Measurements from ENCODE around the gene MICU1. TPM values are rescaled to one million over a fixed set of nuclear protein-coding genes. Genes with fewer than 3 reads are reported as not detected.
A peak's percentile ranks its signal among the peaks of the same experiment; 100 is the strongest.

MICU1 gene
- total and polyA plus RNA-seq, 8 donors: 9.4 to 21.7 (median 12.6) TPM

GRCh38 chr10:72485701-72486100, 140.2 kb downstream of the MICU1 start:
- Histone ChIP-seq H3K4me3 (no peak overlapping the region), H3K9me3 (no peaks in the 10 kb centered on the region), H3K36me3 (no peaks in the 10 kb centered on the region), H3K27ac (no peak overlapping the region), H3K27me3 (no peaks in the 10 kb centered on the region), H3K4me1 (no peaks in the 10 kb centered on the region)
- intact Hi-C loops (cut with DNase I): no loop called here
- DNase-seq (no peak), FAIRE-seq (peak; percentile 32), ATAC-seq (no peak)
- TF ChIP-seq, protein P1, sequence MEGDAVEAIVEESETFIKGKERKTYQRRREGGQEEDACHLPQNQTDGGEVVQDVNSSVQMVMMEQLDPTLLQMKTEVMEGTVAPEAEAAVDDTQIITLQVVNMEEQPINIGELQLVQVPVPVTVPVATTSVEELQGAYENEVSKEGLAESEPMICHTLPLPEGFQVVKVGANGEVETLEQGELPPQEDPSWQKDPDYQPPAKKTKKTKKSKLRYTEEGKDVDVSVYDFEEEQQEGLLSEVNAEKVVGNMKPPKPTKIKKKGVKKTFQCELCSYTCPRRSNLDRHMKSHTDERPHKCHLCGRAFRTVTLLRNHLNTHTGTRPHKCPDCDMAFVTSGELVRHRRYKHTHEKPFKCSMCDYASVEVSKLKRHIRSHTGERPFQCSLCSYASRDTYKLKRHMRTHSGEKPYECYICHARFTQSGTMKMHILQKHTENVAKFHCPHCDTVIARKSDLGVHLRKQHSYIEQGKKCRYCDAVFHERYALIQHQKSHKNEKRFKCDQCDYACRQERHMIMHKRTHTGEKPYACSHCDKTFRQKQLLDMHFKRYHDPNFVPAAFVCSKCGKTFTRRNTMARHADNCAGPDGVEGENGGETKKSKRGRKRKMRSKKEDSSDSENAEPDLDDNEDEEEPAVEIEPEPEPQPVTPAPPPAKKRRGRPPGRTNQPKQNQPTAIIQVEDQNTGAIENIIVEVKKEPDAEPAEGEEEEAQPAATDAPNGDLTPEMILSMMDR (IDR thresholded peaks at IDR 0.05): no peak
- 89 to 92% methylated on average over 3 of the region's 3 CpGs for WGBS, 2 donors

DNA sequence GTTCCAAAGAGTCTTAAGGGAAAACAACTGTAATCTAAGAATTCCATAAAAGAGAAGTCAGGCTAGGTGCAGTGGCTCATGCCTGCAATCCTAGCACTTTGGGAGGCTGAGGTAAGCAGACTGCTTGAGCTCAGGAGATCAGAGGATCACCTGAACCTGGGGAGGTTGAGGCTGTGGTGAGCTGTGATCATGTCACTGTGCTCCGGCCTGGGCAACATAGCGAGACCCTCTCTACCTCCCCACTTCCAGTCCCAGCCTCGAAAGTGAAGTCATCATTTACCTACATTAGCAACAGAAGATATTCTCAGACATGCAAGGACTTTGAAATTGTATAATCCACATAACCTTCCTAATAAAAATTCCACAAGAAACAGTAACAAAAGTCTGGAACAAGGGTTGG, 141.4 kb downstream of the MICU1 start:
- H3K4me3 ChIP-seq: no peak overlapping the region
- no peaks in the 10 kb centered on the region for H3K9me3 ChIP-seq
- no peaks in the 10 kb centered on the region for H3K27me3 ChIP-seq
- intact Hi-C loops (cut with DNase I): no loop called here
- TF ChIP-seq, protein P1 (IDR thresholded peaks at IDR 0.05): no peak
- H3K4me1 ChIP-seq: no peaks in the 10 kb centered on the region
- WGBS, 2 donors: 89 to 97% methylated on average over 3 of the region's 3 CpGs
- no peak for ATAC-seq
- no peak for DNase-seq
- H3K27ac ChIP-seq: no peak overlapping the region
- no peak for FAIRE-seq
- H3K36me3 ChIP-seq: no peaks in the 10 kb centered on the region

GRCh38 chr10:72483471-72483870, 142.4 kb downstream of the MICU1 start:
- H3K36me3 ChIP-seq: no peaks in the 10 kb centered on the region
- TF ChIP-seq, protein P1 (IDR thresholded peaks at IDR 0.05): no peak
- no peaks in the 10 kb centered on the region for H3K4me1 ChIP-seq
- no peak overlapping the region for H3K27ac ChIP-seq
- DNase-seq: no peak
- FAIRE-seq: no peak
- WGBS, 2 donors: 89 to 95% methylated on average over 6 of the region's 6 CpGs
- no peak for ATAC-seq
- intact Hi-C loops (cut with DNase I): no loop called here
- no peak overlapping the region for H3K4me3 ChIP-seq
- H3K9me3 ChIP-seq: no peaks in the 10 kb centered on the region
- no peaks in the 10 kb centered on the region for H3K27me3 ChIP-seq

DNA sequence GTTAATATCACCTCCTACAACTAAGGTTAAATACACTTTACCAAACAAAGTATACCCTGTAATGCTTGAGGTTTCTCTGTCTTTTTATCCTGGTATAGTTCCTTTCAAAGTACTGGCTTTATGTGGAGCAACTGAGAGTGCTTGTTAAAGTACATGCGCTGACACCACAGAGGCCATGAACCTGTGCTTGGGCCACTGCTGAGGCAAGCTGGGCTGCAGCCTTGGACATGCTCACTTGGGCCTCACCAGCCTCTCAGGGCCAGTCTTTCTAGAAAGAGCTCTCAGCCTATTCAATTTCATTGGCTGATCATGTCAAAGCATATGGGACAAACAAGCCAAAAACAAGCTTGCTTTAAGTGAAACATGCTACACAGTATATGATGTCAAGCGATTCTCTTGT, 145.0 kb downstream of the MICU1 start:
- Histone ChIP-seq H3K36me3 (no peaks in the 10 kb centered on the region), H3K27me3 (no peaks in the 10 kb centered on the region), H3K27ac (no peak overlapping the region), H3K4me1 (no peaks in the 10 kb centered on the region), H3K4me3 (no peak overlapping the region), H3K9me3 (no peaks in the 10 kb centered on the region)
- TF ChIP-seq, protein P1 (IDR thresholded peaks at IDR 0.05): no peak
- 98 to 100% methylated on average over 2 of the region's 2 CpGs for WGBS, 2 donors
- no peak for ATAC-seq
- no peak for DNase-seq
- no peak for FAIRE-seq
- intact Hi-C loops (cut with DNase I): no loop called here

DNA sequence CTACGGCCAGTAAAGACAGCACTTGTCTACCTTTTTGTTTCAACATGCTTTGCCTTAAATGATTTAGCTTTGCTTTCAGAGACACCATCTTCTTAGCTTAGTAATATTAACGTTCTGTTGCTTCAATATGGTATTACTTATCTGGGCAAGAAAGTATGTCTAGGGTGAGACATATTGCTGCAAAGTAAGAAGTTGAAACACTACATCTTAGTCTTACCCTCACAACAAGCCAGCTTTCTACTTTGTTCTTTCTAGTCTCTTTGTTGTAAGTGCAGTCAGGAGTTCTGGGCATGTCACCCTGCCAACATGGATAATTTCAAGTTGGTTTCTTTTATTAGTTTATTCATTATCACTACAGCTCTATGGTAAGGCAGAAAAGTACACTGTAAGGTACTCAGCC, 148.4 kb downstream of the MICU1 start:
- Histone ChIP-seq H3K36me3 (peaks cover 0 to 3% (median 0%) of the 10 kb centered on the region in 3 donors), H3K4me1 (no peaks in the 10 kb centered on the region), H3K9me3 (no peaks in the 10 kb centered on the region), H3K27me3 (no peaks in the 10 kb centered on the region), H3K4me3 (no peak overlapping the region), H3K27ac (no peak overlapping the region)
- TF ChIP-seq, protein P1 (IDR thresholded peaks at IDR 0.05): no peak
- 92 to 93% methylated on average over 2 of the region's 2 CpGs for WGBS, 2 donors
- intact Hi-C loops (cut with DNase I): no loop called here
- no peak for ATAC-seq
- DNase-seq: no peak
- no peak for FAIRE-seq
